Gastroesophageal sphincter (tissue), 4 donors: ENCODE measurements around the gene LIMK1. TPM values are rescaled to one million over a fixed set of nuclear protein-coding genes. Genes with fewer than 3 reads are reported as not detected.
"Not testable (repeated sequence)": the region's sequence is repeated elsewhere in the genome, so short reads cannot be mapped to it uniquely, and the experiment has no call there.

Experiments used
- ATAC-seq: fragments of 150-250 bp; one replicate; pipeline ENCODE4 v1.9.1; 2016; ENCODE audit warnings: mild to moderate bottlenecking, moderate library complexity
- H3K27ac ChIP-seq, 4 donors: fragments of 200-600 bp; sonication (generic) in 3 of 4; 1 replicate in 3 of 4; 2 replicates in 1 of 4; pipeline ENCODE4 v1.5.1; 2016 to 2019
- H3K27me3 ChIP-seq: fragments of 200-600 bp; sonication (generic); one replicate; pipeline ENCODE4 v1.5.1; 2019
- H3K36me3 ChIP-seq, 2 donors: fragments of 200-600 bp; sonication (generic); one replicate each; pipeline ENCODE4 v1.5.1; 2019; ENCODE audit warnings: control low read depth in 1 of 2
- H3K4me1 ChIP-seq, 3 donors: fragments of 200-600 bp; sonication (generic); 1 replicate in 2 of 3; 2 replicates in 1 of 3; pipeline ENCODE4 v1.5.1; 2016 to 2019; ENCODE audit warnings: control low read depth in 2 of 3
- H3K4me3 ChIP-seq, 2 donors: fragments of 200-600 bp; sonication (generic); one replicate each; pipeline ENCODE4 v1.5.1; 2019; ENCODE audit warnings: mild to moderate bottlenecking in 1 of 2, moderate library complexity in 1 of 2
- H3K9me3 ChIP-seq, 3 donors: fragments of 200-600 bp; sonication (generic); one replicate each; pipeline ENCODE4 v1.5.1; 2017 to 2019; ENCODE audit warnings: control low read depth in 2 of 3
- EP300 ChIP-seq: sonication (generic); formaldehyde crosslinking; IDR thresholded peaks from one replicate; pipeline ENCODE4 v1.6.1; 2017; ENCODE audit warnings: antibody characterized with exemption, mild to moderate bottlenecking
- POLR2A ChIP-seq, 2 donors: fragments of 450-650 bp; IDR thresholded peaks; one replicate each; pipeline ENCODE4 v1.6.1; 2017; ENCODE audit warnings: antibody characterized with exemption in 2 of 2, mild to moderate bottlenecking in 2 of 2, moderate library complexity in 1 of 2
- POLR2AphosphoS5 ChIP-seq: sonication (generic); formaldehyde crosslinking; IDR thresholded peaks from one replicate; pipeline ENCODE4 v1.6.1; 2017; ENCODE audit warnings: antibody characterized with exemption
- WGBS, 2 donors: methylation state at CpG; one replicate each; pipeline ENCODE4 v1.1.5; 2018; ENCODE audit warnings: low coverage in 1 of 2; 5-methylcytosine and 5-hydroxymethylcytosine counted together
- total RNA-seq, 4 donors: library from RNA; depleted of rRNA; stranded (reverse); fragments of >200 nt; gene quantifications; one replicate each; pipeline ENCODE4 v1.1.0, GENCODE V29; 2016
- TF ChIP-seq, protein P1 (sequence below), 4 experiments: fragments of 200-600 bp in 2 of 4; fragments of 450-650 bp in 2 of 4; sonication (generic) in 1 of 4; IDR thresholded peaks; one replicate each; pipeline ENCODE4 v1.5.1; 2017 to 2019; ENCODE audit warnings: antibody characterized with exemption in 4 of 4, mild to moderate bottlenecking in 2 of 4, moderate library complexity in 2 of 4

LIMK1 gene
- total RNA-seq, 4 donors from 2014 or later: 7.2 to 20.6 (median 13.2) TPM

DNA sequence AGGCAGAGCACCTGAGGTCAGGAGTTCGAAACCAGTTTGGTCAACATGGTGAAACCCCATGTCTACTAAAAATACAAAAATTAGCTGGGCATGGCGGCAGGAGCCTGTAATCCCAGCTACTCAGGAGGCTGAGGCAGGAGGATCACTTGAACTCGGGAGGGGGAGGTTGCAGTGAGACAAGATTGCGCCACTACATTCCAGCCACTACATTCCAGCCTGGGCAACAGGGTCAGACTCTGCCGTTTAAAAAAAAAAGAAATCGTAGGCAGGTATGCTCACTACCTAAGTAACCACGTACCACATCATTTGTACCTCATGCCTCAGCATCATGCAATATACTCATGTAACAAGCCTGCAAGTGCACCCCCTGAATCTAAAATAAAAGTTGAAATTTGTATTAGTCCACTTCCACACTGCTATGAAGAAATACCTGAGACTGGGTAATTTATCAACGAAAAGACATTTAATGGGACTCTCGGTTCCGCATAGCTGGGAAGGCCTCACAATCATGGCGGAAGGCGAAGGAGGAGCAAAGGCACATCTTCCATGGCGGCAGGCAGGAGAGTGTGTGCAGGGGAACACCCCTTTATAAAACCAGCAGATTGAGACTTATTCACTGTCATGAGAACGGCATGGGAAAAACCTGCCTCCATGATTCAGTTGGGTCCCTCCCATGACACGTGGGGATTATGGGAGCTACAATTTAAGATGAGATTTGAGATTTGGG lies 82.4 kb downstream of the LIMK1 start:
- H3K36me3 ChIP-seq: no peaks in the 10 kb centered on the region
- no peaks in the 10 kb centered on the region for H3K27me3 ChIP-seq
- H3K4me1 ChIP-seq: peaks cover 0 to 15% (median 0%) of the 10 kb centered on the region in 3 donors
- H3K9me3 ChIP-seq: no peaks in the 10 kb centered on the region
- peak overlapping the region in 1 of 4 donors; percentile 53 for H3K27ac ChIP-seq
- ATAC-seq: no peak
- 95 to 97% methylated on average over 8 to 12 of the region's 15 CpGs for WGBS, 2 donors
- TF ChIP-seq POLR2AphosphoS5 (no peak), EP300 (no peak), POLR2A (IDR thresholded peaks at IDR 0.05) (no peak)
- TF ChIP-seq, protein P1, sequence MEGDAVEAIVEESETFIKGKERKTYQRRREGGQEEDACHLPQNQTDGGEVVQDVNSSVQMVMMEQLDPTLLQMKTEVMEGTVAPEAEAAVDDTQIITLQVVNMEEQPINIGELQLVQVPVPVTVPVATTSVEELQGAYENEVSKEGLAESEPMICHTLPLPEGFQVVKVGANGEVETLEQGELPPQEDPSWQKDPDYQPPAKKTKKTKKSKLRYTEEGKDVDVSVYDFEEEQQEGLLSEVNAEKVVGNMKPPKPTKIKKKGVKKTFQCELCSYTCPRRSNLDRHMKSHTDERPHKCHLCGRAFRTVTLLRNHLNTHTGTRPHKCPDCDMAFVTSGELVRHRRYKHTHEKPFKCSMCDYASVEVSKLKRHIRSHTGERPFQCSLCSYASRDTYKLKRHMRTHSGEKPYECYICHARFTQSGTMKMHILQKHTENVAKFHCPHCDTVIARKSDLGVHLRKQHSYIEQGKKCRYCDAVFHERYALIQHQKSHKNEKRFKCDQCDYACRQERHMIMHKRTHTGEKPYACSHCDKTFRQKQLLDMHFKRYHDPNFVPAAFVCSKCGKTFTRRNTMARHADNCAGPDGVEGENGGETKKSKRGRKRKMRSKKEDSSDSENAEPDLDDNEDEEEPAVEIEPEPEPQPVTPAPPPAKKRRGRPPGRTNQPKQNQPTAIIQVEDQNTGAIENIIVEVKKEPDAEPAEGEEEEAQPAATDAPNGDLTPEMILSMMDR (IDR thresholded peaks at IDR 0.05): no peak
- H3K4me3 ChIP-seq: no peak overlapping the region

DNA sequence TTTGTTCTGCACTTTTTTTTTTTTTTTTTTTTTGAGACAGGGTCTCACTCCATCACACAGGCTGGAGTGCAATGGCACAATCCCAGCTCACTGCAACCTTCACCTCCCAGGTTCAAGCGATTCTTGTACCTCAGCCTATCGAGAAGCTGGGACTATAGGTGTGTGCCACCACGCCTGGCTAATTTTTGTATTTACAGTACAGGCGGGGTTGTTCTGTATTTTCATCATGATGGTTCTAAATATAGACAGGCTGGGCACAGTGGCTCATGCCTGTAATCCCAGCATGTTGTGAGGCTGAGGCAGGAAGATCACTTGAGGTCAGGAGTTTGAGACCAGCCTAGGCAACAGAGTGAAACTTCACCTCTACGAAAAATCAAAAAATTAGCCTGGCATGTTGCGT lies 83.7 kb downstream of the LIMK1 start:
- 48 to 64% methylated on average over 4 of the region's 6 CpGs for WGBS, 2 donors
- H3K36me3 ChIP-seq, H3K27ac ChIP-seq, H3K9me3 ChIP-seq, H3K27me3 ChIP-seq, ATAC-seq, H3K4me3 ChIP-seq: not testable (repeated sequence)
- H3K4me1 ChIP-seq: peaks cover 0 to 15% (median 0%) of the 10 kb centered on the region in 3 donors

Other genes with a start within 250 kb of the LIMK1 start
- 1 to 10 TPM in 3 of 4 donors, under 1 TPM in 1; 0.93 to 7.8 (median 3.5) TPM for gene METTL27, start 241.3 kb upstream of the LIMK1 start, total RNA-seq
- gene TMEM270, start 222.6 kb upstream of the LIMK1 start, total RNA-seq: not detected
- 100 to 1,000 TPM; 316 to 703 (median 441) TPM for gene ELN, start 55.6 kb upstream of the LIMK1 start, total RNA-seq
- gene EIF4H, start 90.6 kb downstream of the LIMK1 start, total RNA-seq: 100 to 1,000 TPM; 291 to 344 (median 322) TPM
- 1 to 10 TPM; 2.8 to 8.2 (median 4.8) TPM for gene LAT2, start 126.2 kb downstream of the LIMK1 start, total RNA-seq
- 10 to 100 TPM; 11.3 to 12.2 (median 11.3) TPM for gene RFC2, start 170.6 kb downstream of the LIMK1 start, total RNA-seq
- gene CLIP2, start 205.6 kb downstream of the LIMK1 start, total RNA-seq: 10 to 100 TPM; 23.0 to 50.7 (median 35.5) TPM